Spleen (tissue), 7 donors: ENCODE measurements around the gene NTRK2.

Experiments
- POLR2A ChIP-seq, 3 donors: fragments of 450-650 bp; IDR thresholded peaks; one replicate each; pipeline ENCODE4 v1.5.1; 2017; ENCODE audit warnings: antibody characterized with exemption in 3 of 3, mild to moderate bottlenecking in 1 of 3
- TF ChIP-seq, protein P1 (sequence below), 11 experiments: fragments of 200-600 bp in 7 of 11; fragments of 450-650 bp in 4 of 11; sonication (generic) in 4 of 11; IDR thresholded peaks in 8 of 11; conservative IDR thresholded peaks in 3 of 11; 1 replicate in 7 of 11; 2 replicates in 4 of 11; pipeline versions ENCODE4 v1.4.0 to v1.8.0; 2016 to 2021; ENCODE audit warnings: antibody characterized with exemption in 11 of 11, inconsistent platforms in 4 of 11, mild to moderate bottlenecking in 1 of 11
- donor health status: DM: no; HTN: no; CAD: no; lungs with moderate emphysema.
- donor health status: DM: no; HTN: no; CAD: no.
- donor health status: DM: no; HTN: no; CAD: no.

GRCh38 chr9:84970432-84970831 lies 300.9 kb downstream of the NTRK2 start:
- TF ChIP-seq, protein P1, sequence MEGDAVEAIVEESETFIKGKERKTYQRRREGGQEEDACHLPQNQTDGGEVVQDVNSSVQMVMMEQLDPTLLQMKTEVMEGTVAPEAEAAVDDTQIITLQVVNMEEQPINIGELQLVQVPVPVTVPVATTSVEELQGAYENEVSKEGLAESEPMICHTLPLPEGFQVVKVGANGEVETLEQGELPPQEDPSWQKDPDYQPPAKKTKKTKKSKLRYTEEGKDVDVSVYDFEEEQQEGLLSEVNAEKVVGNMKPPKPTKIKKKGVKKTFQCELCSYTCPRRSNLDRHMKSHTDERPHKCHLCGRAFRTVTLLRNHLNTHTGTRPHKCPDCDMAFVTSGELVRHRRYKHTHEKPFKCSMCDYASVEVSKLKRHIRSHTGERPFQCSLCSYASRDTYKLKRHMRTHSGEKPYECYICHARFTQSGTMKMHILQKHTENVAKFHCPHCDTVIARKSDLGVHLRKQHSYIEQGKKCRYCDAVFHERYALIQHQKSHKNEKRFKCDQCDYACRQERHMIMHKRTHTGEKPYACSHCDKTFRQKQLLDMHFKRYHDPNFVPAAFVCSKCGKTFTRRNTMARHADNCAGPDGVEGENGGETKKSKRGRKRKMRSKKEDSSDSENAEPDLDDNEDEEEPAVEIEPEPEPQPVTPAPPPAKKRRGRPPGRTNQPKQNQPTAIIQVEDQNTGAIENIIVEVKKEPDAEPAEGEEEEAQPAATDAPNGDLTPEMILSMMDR (IDR thresholded peaks at IDR 0.05 in 8 of 11, conservative IDR thresholded peaks at IDR 0.05 in 3 of 11): no peak
- TF ChIP-seq POLR2A (IDR thresholded peaks at IDR 0.05): no peak
